Nephron (organoid): Measurements from ENCODE around the gene SH3GL1.
"Not testable (repeated sequence)": the region's sequence is repeated elsewhere in the genome, so short reads cannot be mapped to it uniquely, and the experiment has no call there.

Source experiments
- H3K27ac Mint-ChIP-seq, 3 experiments: 2 replicates each; pipeline ENCODE4 v1.8.0; 2020; ENCODE audit warnings: mixed read lengths in 3 of 3, mild to moderate bottlenecking in 2 of 3, moderate library complexity in 1 of 3
- H3K27me3 Mint-ChIP-seq: 2 replicates; pipeline ENCODE4 v1.8.0; 2021; ENCODE audit warnings: low read depth, mild to moderate bottlenecking, moderate library complexity, mixed read lengths
- H3K36me3 Mint-ChIP-seq: 2 replicates; pipeline ENCODE4 v1.8.0; 2020; ENCODE audit warnings: low read depth, mixed read lengths
- H3K4me1 Mint-ChIP-seq: 2 replicates; pipeline ENCODE4 v1.8.0; 2020; ENCODE audit warnings: mixed read lengths
- H3K4me3 Mint-ChIP-seq, 3 experiments: 2 replicates each; pipeline ENCODE4 v1.8.0; 2020; ENCODE audit warnings: mild to moderate bottlenecking in 3 of 3, mixed read lengths in 3 of 3, moderate library complexity in 2 of 3
- H3K9me3 Mint-ChIP-seq: 2 replicates; pipeline ENCODE4 v1.8.0; 2020; ENCODE audit warnings: mixed read lengths
- CTCF ChIP-seq, 3 experiments: fragments of 200-600 bp; sonication (generic); IDR thresholded peaks; one replicate each; pipeline ENCODE4 v1.5.0; 2021; ENCODE audit warnings: antibody characterized with exemption in 3 of 3; ENCODE audit not compliant: unreplicated experiment in 3 of 3

The SH3GL1 gene

DNA sequence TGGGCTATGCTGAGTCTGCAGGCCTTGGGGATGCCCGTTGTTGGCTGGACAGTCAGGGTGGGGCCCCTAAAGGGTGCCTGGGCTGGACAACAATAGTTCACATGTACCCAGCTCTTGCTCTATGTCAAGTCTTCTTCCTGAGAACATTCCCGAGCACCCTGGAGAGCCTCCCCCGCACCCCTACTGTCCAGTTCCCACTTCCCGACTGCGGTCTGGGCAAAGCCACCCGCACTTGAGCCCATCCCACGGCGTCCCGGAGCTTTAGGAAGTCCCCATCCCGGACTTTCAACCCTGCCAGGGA, 58.1 kb downstream of the SH3GL1 start:
- no peaks in the 10 kb centered on the region for H3K9me3 Mint-ChIP-seq
- H3K4me1 Mint-ChIP-seq: peaks cover 9% of the 10 kb centered on the region
- no peaks in the 10 kb centered on the region for H3K27me3 Mint-ChIP-seq
- H3K36me3 Mint-ChIP-seq: peaks cover 5% of the 10 kb centered on the region
- no peak for TF ChIP-seq CTCF (IDR thresholded peaks at IDR 0.05; ENCODE audit: unreplicated experiment in 3 of 3)
- H3K27ac Mint-ChIP-seq: peak overlapping the region; percentile 62 to 99 (median 89)
- H3K4me3 Mint-ChIP-seq: peak overlapping the region; percentile 82 to 96 (median 83)

GRCh38 chr19:4338441-4339355, 61.6 kb downstream of the SH3GL1 start, which contains the start of gene STAP2:
STAP2 (minus strand) TSS chr19:4338827; CDS start chr19:4338753, 74 bp downstream.
- Mint-ChIP-seq H3K27me3 (no peaks in the 10 kb centered on the region), H3K9me3 (no peaks in the 10 kb centered on the region), H3K27ac (peak within 1 kb of the TSS; percentile 77 to 93 (median 86)), H3K4me3 (peak within 1 kb of the TSS; percentile 75 to 85 (median 83)), H3K36me3 (peaks cover 7% of the 10 kb centered on the region), H3K4me1 (peaks cover 9% of the 10 kb centered on the region)
- no peak for TF ChIP-seq CTCF (IDR thresholded peaks at IDR 0.05; ENCODE audit: unreplicated experiment in 3 of 3)

GRCh38 chr19:4337906-4338440, 62.4 kb downstream of the SH3GL1 start:
- Mint-ChIP-seq H3K4me3 (peak overlapping the region; percentile 75 to 85 (median 83)), H3K27me3 (no peaks in the 10 kb centered on the region), H3K9me3 (no peaks in the 10 kb centered on the region), H3K27ac (peak overlapping the region; percentile 77 to 93 (median 86)), H3K36me3 (peaks cover 7% of the 10 kb centered on the region), H3K4me1 (peaks cover 9% of the 10 kb centered on the region)
- no peak for TF ChIP-seq CTCF (IDR thresholded peaks at IDR 0.05; ENCODE audit: unreplicated experiment in 3 of 3)

GRCh38 chr19:4334929-4335570, 65.3 kb downstream of the SH3GL1 start:
- no peak for TF ChIP-seq CTCF (IDR thresholded peaks at IDR 0.05; ENCODE audit: unreplicated experiment in 3 of 3)
- Mint-ChIP-seq H3K27ac (no peak overlapping the region), H3K27me3 (no peaks in the 10 kb centered on the region), H3K4me1 (peaks cover 9% of the 10 kb centered on the region), H3K36me3 (peaks cover 7% of the 10 kb centered on the region), H3K9me3 (no peaks in the 10 kb centered on the region), H3K4me3 (no peak overlapping the region)

GRCh38 chr19:4329858-4330257, 70.5 kb downstream of the SH3GL1 start:
- Mint-ChIP-seq H3K36me3 (peaks cover 3% of the 10 kb centered on the region), H3K4me1 (peaks cover 10% of the 10 kb centered on the region), H3K27me3 (peaks cover 13% of the 10 kb centered on the region), H3K4me3 (peak overlapping the region in 1 of 3 experiments; percentile 20), H3K9me3 (no peaks in the 10 kb centered on the region), H3K27ac (no peak overlapping the region)
- no peak for TF ChIP-seq CTCF (IDR thresholded peaks at IDR 0.05; ENCODE audit: unreplicated experiment in 3 of 3)

GRCh38 chr19:4328991-4329681, 71.2 kb downstream of the SH3GL1 start:
- not testable (repeated sequence) for H3K27ac Mint-ChIP-seq, H3K9me3 Mint-ChIP-seq, H3K36me3 Mint-ChIP-seq, H3K4me1 Mint-ChIP-seq
- Mint-ChIP-seq H3K4me3 (peak overlapping the region; percentile 82 to 88 (median 84)), H3K27me3 (peaks cover 13% of the 10 kb centered on the region)
